NCI-H187 (cell line): Measurements from ENCODE around the gene LAMA2.

Experiments used
- DNase-seq, 2 experiments: peaks; one replicate each; lab custom pipeline; 2025; lab: John Stamatoyannopoulos, UW

LAMA2 gene

DNA sequence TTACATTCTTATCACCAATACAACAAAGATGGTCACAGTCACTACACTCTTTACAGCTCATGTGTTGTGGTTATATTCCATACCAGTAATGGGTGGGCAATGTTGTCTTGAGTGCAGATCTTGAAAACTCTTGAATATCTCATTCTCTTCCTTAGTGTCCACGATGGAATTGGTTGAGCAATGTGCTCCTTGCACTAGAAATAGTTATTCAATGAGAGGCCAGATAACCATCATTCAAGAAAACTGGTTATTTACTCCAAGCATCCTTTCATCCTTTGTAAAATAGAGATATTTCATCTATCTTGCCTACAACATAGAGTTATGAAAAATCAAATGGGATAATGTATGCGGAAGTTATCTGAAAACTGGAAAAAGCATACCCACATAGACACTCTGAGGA lies 611.2 kb downstream of the LAMA2 start:
- DNase-seq, result no peak

DNA sequence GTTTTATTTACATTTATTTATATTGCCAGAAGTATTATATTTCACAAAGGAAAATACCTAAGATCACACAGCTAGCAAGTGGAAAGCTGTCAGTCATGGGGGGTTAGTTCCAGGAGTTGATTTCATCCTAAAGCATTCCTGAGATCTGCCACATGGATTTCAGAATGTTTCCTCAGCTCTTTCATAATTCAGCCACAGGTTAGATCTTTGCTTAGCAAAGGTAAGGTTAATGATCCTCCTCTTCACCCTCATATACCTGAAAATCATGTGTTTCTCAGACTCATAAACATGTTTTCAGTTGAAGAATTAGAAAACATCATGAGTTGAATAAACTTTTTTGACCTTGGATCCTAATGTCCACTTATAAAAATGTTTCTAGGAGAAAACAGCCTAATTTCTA lies 611.6 kb downstream of the LAMA2 start:
- no peak for DNase-seq

DNA sequence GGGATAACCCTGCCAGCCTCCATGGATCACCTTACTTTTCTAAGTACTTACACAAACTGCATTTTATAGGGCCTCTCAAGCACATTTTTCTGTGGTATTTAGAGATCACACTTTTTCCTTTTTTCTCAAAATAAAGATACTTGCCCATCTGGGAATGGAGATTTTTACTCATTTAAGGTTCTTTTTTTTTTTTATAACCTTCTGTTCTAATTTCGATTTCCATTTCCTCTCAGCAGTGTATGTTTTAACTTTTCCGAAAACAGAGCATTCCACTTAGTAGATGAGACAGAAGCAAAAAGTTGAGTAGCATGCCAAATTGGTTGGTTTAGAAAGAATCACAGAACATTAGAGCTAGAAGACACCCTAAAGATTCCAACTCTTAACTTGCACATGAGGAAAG lies 612.7 kb downstream of the LAMA2 start:
- DNase-seq, result no peak

DNA sequence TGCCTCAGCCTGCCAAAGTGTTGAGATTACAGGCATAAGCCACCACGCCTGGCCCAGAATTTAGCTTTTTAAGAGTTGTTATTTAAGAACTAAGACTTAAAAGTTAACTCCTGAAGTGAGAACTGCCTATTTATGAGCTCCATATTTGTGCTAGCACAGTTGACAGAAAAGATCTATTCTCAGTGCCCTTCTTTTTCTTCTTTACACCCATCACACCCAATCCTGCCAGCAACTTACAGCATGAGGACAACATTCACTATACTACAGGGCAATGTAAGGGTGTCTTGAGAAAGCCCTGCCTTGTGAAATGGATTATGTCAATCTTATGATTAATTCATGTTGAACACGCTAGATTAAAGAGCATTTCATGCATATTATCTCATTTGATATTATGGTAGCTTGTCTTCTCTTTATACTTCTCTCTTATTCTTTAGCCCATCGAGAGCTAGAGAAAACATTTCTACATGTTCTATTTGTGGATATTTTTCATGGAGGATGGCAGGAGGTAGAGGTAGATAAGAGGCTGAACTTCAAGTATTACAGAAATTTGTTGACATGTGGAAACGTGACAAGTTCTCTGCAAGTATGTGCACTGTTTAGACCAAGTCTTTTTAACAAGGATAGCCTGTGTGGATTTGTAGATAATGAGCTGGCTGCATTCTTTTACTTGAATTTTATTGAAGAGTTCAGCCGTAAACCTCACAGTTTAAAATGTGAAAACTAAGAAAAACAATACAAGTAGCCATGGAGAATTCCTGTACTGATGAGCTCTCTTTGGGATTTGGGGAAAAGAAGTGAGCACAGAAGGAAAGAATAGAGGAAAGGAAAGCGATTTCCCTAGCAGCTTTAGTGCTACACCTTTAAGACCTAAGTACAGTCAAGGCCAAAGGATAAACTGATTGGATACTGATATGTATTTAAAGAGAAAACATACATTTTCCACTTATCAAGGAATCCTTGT lies 614.8 kb downstream of the LAMA2 start:
- DNase-seq, result no peak

DNA sequence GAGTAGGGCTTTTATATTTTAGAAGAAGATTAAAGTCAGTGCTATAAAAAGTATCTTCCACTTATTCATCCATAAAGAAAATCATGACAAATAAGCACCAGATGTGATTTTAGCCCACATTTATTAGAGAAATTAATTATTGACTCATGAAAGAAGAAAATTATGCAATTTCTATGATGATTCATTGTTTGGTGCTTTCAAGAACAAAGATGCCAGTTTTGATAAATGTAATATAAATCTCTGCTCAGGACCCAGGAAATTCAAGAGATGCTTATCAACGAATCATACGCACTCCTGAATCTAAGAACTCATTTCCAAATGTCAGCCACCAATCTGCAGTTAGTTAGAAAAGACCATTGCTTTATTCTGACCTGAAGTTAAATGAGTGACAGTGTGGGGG lies 615.6 kb downstream of the LAMA2 start:
- DNase-seq, result no peak

DNA sequence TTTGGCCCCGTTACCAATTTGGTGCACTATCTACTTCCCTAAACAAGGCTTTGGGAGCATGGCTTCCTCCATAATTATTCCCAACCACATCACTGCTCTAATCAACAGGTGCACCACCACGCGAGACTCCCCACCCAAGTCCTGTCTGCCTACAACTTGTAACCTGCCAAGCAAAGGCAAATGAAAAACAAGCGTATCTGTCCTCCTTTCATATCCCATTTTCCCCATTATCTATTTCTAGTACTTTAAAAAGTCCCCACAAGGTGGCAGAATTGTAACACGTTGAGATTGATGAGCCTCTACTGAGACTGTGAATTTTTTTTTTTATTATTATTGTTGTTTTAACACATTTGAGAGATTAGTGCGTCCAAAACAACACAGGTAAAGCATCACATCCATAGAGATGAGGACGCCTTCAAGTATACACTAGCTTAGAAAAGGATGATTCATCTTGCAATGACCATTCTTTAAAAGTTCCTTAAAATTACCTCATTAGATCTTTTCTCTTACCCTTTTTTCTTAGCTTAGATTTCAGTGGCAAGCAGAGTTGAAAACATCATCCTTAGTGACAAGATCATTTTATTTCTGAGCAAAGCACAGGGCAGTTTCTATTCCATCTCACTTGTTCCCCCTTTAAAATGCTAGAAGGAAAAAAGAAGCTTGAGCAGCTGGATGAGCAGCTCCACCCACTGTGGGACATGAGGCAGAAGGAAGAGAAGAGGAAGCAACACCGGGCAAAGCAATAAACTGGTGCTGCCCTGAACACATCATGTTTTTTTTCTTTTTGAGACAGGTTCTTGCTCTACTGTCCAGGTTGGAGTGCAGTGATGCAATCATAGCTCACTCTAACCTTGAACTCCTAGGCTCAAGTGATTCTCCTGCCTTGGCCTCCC lies 616.3 kb downstream of the LAMA2 start:
- no peak for DNase-seq

DNA sequence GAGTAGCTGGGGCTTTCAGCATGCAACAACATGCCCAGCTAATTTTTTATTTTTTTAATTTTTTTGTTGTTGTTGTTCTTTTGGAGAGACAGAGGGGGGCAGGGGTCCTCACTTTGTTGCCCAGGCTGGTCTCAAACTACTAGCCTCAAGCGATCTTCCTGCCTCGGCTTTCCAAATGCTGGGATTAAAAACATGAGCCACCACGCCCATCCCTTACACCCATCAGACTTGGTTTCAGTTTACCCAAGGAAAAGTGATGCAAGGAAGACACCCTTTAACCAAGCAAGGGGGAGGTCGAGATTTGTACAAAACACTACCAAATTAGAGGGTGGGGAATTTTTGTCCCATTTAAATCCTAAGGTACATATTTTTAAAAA lies 616.9 kb downstream of the LAMA2 start:
- DNase-seq, result no peak

DNA sequence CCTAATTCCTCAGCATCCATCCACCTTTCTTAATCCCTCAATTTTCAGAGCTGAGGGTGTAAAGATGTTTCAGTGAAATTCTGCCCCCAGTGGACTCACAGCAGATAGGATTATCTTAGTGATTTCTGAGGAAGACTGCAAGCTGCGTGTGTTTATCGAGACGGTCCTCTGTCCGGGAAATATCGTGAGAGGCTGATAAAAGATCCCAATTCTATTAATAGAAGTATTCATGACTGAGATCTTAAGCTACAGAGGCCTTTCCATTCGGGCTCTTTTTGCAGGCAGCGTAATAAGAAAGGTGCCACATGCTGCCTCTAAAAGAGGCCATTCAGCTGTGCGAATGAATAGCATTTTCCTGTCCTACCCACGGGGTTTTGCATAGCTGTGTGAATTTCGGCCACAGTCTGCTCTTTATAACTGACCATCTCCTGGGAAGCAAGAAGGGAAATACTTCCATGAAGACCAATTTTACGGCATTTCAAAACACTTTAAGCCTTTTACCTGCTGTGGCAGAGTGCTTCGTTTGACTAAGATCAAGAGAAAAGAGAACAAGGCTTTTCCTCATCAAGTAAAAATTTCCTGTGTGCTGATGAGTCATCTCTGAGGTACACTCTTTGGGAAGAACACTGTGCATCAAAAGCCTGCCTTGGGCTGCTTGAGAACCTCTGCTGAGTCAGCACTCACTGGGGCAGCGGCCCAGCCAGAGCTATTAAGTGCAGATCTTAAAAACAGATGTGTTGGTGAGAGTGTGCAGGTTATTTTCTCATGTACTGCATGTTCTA lies 618.2 kb downstream of the LAMA2 start:
- no peak for DNase-seq

DNA sequence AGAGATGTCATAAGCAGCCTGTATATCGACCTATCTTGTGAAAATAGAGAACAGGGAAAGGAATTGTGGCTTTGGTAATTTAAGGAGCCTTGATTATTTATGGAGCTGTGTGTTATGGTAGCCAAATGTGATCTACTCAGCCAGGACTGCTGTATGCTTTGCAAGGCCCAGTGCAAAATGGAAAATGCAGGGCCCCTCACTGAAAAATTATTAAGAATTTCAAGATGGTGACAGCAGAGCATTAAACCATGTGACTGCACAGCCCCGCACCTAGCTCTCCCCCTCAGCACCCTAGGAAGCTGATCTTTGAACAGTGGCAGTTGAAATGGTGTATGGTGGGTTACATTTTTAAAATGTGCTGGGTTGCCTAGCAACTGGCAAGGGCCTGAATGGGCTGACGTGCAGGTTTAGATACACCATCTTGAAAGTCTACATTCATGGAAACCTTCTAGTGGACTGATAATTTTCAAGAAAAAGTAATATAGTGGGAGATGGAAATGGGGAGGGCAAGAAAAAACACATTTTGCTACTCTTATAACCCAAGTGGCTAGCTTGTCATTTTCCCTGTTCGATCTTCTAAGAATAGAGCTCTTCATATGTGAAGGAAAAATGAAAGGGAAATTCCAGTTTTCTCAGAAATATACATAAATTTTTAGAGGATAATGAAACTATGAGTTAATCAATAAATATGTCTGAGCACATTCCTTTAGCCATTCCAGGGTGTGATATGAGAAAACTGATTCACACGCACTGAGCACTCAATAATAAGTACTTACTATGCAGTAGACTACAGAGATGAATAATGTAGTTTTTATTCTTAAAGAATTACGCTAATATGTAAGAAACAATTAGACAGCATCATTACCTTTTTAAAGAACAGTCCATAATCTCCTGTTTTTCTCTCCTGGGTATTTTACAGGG lies 619.1 kb downstream of the LAMA2 start:
- no peak for DNase-seq

DNA sequence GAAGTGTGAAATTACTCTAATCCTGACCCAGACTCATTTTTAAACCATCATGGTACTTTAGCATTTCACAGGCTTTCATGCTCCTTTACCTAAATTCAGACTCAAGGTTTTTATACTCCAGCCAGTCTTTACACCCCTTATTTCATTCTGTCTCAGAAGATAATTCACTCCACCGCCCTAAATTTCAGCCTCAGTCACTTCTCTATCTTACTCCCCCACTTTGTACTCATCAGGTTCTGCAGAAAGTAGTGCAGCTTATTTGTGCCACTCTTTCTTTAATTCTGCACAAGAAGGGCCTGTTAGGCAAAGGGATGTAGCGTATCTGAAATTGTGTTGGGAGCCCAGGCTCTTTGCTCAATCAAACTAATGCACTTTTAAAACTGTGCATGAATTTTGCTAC lies 621.5 kb downstream of the LAMA2 start:
- no peak for DNase-seq

DNA sequence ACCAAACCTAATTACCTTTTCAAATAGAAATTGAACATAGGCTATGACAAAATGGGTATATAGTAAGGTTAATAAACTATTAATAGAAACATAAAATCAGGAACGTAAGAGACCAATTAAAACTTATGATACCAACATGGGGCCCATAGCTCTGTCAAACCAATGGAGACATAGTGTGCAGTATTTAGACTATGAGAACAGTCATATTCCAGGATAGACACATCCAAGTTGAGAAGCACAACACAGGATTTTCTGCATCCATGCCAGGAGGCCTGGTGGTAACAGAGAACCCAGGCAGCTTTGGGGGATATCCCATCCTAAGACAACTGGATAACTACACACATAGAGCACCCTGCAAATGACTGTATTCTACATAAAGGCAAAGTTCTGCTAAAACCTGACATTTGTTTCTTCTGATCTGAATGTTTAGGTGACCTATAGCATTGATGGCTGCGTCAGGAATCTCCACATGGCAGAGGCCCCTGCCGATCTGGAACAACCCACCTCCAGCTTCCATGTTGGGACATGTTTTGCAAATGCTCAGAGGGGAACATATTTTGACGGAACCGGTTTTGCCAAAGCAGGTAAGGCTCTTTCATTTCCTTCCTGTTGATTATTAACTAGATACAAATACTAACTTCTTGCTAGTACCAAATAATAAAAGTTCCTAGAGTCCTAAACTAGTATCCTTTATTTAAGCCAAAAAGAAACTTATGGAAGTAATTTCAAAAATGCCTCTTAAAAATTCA lies 624.3 kb downstream of the LAMA2 start:
- no peak for DNase-seq

DNA sequence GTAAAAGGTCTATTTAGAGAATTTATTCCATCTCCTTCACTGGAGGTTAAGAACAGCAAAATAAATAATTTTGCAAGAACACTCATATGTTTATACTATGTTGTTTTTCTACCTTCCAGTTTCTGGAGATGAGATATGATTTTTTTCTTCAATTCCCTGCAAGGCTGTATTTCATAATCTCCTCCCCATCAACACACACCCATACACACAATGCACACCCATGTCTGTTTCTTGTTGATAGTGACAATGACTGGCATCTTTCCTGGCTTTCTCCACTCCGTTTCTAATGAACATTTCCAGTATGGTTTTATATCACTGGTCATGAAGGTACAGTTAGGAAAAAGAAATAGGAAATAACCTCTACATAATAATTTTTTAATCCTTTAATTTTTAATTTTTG lies 624.9 kb downstream of the LAMA2 start:
- no peak for DNase-seq

DNA sequence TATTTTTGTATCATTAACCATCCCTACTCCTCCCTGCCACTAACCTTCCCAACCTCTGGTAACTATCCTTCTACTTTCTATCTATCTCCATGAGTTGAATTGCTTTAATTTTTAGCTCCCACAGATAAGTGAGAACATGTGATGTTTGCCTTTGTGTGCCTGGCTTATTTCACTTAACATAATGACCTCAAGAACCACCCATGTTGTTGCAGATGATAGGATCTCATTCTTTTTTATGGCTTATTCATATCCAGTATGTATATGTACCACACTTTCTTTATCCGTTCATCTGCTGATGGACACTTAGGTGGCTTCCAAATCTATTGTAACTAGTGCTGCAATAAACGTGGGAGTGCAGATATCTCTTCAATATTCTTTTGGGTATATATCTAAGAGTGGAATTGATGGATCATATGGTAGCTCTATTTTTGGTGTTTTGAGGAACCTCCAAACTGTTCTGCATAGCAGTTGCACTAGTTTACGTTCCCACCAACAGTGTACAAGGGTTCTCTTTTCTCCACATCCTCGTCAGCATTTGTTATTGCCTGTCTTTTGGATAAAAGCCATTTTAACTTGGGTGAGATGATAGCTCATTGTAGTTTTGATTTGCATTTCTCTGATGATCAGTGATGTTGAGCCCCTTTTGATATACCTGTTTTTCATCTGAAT lies 625.7 kb downstream of the LAMA2 start:
- no peak for DNase-seq

DNA sequence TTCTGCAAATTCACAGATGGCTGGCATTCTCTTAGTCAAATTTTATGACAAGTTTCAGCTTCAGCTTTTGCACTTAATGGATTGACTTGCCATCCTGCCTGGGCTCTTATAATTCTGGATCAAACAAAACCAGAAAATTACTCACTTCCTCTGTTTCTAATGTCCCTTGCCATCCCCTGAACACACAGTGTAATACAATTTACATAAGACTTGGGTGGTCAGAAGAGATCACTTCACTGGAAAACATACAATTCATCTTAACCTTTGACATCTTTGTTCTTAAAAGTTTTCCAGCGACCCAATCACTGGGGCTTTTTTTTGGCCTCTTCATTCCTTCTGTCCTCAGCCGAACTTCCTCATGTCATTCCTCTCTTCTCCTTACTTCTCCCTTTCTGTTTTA lies 628.0 kb downstream of the LAMA2 start:
- no peak for DNase-seq

DNA sequence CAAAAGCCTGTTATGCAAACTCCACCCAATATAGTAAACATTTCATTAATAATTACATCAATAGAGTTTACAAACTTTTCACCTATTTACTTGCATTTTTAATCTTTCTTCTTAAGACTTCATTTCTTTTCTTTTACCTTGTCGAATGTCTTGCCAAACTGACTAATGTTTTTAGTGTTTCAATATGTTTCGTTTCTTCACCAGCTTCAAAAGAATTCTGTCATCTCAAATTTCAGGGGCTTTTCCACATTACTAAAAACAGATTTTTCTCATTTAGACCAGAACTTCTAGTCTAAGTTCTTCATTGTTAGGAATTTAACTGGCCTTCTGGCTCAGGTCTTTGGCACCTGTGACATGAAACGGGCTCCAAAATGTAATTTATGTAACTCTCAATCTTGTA lies 630.5 kb downstream of the LAMA2 start:
- DNase-seq, result no peak

DNA sequence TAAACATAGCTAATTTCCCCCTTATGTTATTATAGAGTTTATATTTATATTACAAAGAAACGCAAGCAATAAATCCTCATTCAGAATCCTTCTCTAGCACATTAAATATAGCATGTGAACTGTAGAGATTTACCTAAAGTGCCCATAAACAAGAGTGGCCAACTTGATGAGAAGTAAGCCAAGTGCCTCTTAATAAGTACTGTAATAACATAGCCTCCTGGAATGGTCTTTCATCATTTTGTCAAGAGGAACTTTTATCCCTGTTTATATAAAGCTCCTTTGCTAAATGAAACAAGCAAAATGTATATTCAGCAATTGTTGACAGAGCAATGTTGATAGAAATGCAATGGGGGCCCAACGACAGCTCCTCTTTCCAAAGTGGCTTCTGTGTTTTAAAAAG lies 632.1 kb downstream of the LAMA2 start:
- DNase-seq, result no peak

DNA sequence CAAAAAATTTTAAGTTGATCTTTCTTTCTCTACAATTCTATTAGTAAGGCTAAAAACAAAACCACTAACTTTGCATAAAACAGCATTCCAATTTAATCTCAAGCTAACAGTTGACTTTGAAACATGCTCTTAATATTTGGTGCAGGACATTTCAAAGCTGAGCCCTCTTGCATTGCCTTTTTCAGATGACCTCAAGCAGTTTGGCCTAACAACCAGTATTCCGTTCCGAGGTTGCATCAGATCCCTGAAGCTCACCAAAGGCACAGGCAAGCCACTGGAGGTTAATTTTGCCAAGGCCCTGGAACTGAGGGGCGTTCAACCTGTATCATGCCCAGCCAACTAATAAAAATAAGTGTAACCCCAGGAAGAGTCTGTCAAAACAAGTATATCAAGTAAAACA lies 633.1 kb downstream of the LAMA2 start:
- DNase-seq, result no peak

DNA sequence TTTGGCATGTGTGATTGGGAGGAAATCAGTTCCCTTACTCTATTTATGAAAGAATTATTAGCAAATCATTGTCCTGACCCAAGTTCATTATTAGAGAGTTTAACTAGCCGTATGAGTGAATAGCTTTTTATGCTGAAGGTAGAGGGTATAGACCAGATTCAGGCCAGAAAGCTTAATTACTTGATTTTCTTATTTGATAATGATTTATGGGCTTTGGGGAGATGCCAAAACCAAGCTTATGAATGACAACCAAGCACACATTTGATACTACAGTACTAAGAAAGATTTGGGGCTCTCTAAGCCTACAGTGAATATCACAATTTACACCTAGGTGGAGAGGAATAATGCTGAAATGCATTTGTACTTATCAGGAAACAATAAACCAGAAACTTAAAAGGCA lies 633.8 kb downstream of the LAMA2 start:
- DNase-seq, result no peak

DNA sequence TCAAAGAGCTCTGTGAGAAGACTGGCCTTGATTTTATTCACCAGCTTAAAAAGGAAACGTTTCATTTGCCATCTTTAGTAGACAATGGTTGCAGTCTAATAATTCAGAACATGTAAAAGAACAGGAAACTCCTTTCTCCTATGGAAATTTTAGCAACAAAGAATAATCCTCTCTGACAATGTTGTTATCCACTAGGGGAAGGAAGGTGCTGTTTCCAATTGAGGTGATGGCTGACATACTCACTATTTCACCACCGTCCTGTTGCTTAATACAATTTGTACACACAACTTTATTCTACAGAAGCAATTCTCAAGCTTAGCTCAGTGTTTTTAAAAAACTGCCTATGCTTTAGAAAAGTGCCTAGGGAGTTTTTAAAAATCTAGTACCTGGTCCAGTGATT lies 634.4 kb downstream of the LAMA2 start:
- no peak for DNase-seq

DNA sequence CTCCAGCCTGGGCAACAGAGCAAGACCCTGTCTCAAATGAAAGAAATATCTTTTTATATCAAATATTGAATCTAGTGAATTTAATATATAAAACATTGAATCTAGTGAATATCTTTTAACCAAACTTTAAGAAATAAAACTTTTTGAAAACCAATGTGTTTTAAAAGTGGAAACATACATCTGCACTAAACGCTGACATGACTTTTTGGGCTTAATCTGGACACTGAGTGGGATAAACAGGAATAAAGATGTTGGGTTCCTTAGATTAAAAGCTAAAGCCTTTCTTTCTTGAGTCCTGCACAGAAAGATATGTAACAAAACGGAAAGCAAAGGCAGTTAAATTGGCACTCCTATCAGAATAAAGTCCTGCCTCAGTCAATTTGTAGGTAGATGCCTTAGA lies 636.8 kb downstream of the LAMA2 start:
- DNase-seq, result no peak
